Panc1 (cell line): Measurements from ENCODE around the gene ZNF185. TPM values are rescaled to one million over a fixed set of nuclear protein-coding genes. Genes with fewer than 3 reads are reported as not detected.

Experiments
- ATAC-seq: fragments of 200-7000 bp; cut with Tn5 transposase; 2 replicates; pipeline ENCODE4 v1.9.1; 2020; ENCODE audit warnings: mild to moderate bottlenecking, moderate library complexity
- BruUV-seq: library from RNA; stranded (reverse); fragments of 400-500 nt; replicated peaks from 2 replicates; lab custom pipeline; 2021; lab: Mats Ljungman, UMichigan
- CTCF ChIA-PET: fragments of 300-600 bp; sonication (Branson Sonifier 250); formaldehyde crosslinking; loops from one replicate; lab custom pipeline; 2022; ENCODE audit warnings: antibody characterized with exemption; lab: Charles Lee
- POLR2A ChIA-PET: fragments of 300-600 bp; sonication (Branson Sonifier 250); formaldehyde crosslinking; loops from one replicate; lab custom pipeline; 2022; ENCODE audit warnings: antibody characterized with exemption; lab: Charles Lee
- DNase-seq: peaks from one replicate; pipeline ENCODE4 v3.0.0-alpha.2; 2010; ENCODE audit warnings: low read depth, low spot score
- H3K27ac ChIP-seq: 2 replicates; pipeline ENCODE4 v1.5.1; 2011; ENCODE audit warnings: mild to moderate bottlenecking, low read length, inconsistent platforms
- H3K27me3 ChIP-seq: fragments of 200-500 bp; sonication (Bioruptor generic); 2 replicates; pipeline ENCODE4 v1.6.0; 2014; ENCODE audit warnings: low read length, inconsistent platforms; ENCODE audit not compliant: control insufficient read depth, insufficient read depth
- H3K36me3 ChIP-seq: fragments of 200-500 bp; sonication (Bioruptor generic); 2 replicates; pipeline ENCODE4 v1.5.1; 2014; ENCODE audit warnings: inconsistent platforms, mild to moderate bottlenecking, low read length, moderate library complexity; ENCODE audit not compliant: control insufficient read depth, insufficient read depth
- H3K4me1 ChIP-seq: 2 replicates; pipeline ENCODE4 v1.5.1; 2011; ENCODE audit warnings: inconsistent platforms, mild to moderate bottlenecking, low read length, moderate library complexity; ENCODE audit not compliant: control insufficient read depth, insufficient read depth
- H3K4me3 ChIP-seq, 2 experiments: 2 replicates each; pipeline ENCODE4 v1.5.1; 2011 to 2012; ENCODE audit warnings: low read depth in 2 of 2, low read length in 2 of 2, mild to moderate bottlenecking in 2 of 2, inconsistent platforms in 1 of 2, moderate library complexity in 1 of 2
- H3K9me3 ChIP-seq: fragments of 200-500 bp; sonication (Bioruptor generic); 2 replicates; pipeline ENCODE4 v1.5.1; 2014; ENCODE audit warnings: low read depth, mild to moderate bottlenecking, inconsistent platforms, low read length, moderate library complexity; ENCODE audit not compliant: control insufficient read depth, insufficient read depth
- POLR2AphosphoS5 ChIP-seq: IDR thresholded peaks from 2 replicates; pipeline ENCODE4 v1.6.1; 2012; ENCODE audit warnings: mild to moderate bottlenecking, low read depth, low read length, moderate library complexity
- SIN3A ChIP-seq: IDR thresholded peaks from 2 replicates; pipeline ENCODE4 v1.6.1; 2012; ENCODE audit warnings: low read depth, mild to moderate bottlenecking, low read length, moderate library complexity, borderline replicate concordance; ENCODE audit not compliant: insufficient read depth
- TCF7L2 ChIP-seq: IDR thresholded peaks from 2 replicates; pipeline ENCODE4 v1.6.1; 2011; ENCODE audit warnings: mild to moderate bottlenecking, low read depth, low read length, inconsistent platforms
- in situ Hi-C: cut with HindIII; loops from 2 replicates; pipeline ENCODE4 v1.10.0; 2016; ENCODE audit warnings: low sequenced_read_pairs, low pct_unique_long_range_greater_than_20kb
- intact Hi-C: fragments of 100-400 bp; cut with micrococcal nuclease; formaldehyde crosslinking; loops from one replicate; pipeline ENCODE4 v1.10.0; 2022; ENCODE audit not compliant: unreplicated experiment
- total RNA-seq: library from RNA; stranded (reverse); gene quantifications from one replicate; pipeline ENCODE4 v1.2.1, GENCODE V29; 2021; ENCODE audit not compliant: unreplicated experiment
- TF ChIP-seq, protein P1 (sequence below), 2 experiments: IDR thresholded peaks; 2 replicates each; pipeline ENCODE4 v1.6.1; 2011 to 2012; ENCODE audit warnings: low read depth in 2 of 2, control low read depth in 1 of 2, low read length in 1 of 2, mild to moderate bottlenecking in 1 of 2, moderate library complexity in 1 of 2; ENCODE audit not compliant: insufficient read depth in 1 of 2
- TF ChIP-seq, protein P2 (sequence below): fragments of 450-650 bp; IDR thresholded peaks from 2 replicates; pipeline ENCODE4 v1.5.1; 2017; ENCODE audit warnings: mild to moderate bottlenecking

The ZNF185 gene
- total RNA-seq, 1 experiment from 2014 or later = 5.4 TPM

GRCh38 chrX:152878976-152879755 is 18.7 kb upstream of the ZNF185 start:
- BruUV-seq = no TSS peak
- Histone ChIP-seq H3K27ac (no peak overlapping the region), H3K27me3 (no peaks in the 10 kb centered on the region), H3K4me3 (no peak overlapping the region), H3K4me1 (no peaks in the 10 kb centered on the region), H3K9me3 (no peaks in the 10 kb centered on the region), H3K36me3 (no peaks in the 10 kb centered on the region)
- TF ChIP-seq TCF7L2 (no peak), POLR2AphosphoS5 (no peak), SIN3A (no peak)
- TF ChIP-seq, protein P1, sequence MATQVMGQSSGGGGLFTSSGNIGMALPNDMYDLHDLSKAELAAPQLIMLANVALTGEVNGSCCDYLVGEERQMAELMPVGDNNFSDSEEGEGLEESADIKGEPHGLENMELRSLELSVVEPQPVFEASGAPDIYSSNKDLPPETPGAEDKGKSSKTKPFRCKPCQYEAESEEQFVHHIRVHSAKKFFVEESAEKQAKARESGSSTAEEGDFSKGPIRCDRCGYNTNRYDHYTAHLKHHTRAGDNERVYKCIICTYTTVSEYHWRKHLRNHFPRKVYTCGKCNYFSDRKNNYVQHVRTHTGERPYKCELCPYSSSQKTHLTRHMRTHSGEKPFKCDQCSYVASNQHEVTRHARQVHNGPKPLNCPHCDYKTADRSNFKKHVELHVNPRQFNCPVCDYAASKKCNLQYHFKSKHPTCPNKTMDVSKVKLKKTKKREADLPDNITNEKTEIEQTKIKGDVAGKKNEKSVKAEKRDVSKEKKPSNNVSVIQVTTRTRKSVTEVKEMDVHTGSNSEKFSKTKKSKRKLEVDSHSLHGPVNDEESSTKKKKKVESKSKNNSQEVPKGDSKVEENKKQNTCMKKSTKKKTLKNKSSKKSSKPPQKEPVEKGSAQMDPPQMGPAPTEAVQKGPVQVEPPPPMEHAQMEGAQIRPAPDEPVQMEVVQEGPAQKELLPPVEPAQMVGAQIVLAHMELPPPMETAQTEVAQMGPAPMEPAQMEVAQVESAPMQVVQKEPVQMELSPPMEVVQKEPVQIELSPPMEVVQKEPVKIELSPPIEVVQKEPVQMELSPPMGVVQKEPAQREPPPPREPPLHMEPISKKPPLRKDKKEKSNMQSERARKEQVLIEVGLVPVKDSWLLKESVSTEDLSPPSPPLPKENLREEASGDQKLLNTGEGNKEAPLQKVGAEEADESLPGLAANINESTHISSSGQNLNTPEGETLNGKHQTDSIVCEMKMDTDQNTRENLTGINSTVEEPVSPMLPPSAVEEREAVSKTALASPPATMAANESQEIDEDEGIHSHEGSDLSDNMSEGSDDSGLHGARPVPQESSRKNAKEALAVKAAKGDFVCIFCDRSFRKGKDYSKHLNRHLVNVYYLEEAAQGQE (IDR thresholded peaks at IDR 0.05; ENCODE audit: insufficient read depth in 1 of 2, low read depth in 2 of 2, low read length in 1 of 2) = no peak
- TF ChIP-seq, protein P2, sequence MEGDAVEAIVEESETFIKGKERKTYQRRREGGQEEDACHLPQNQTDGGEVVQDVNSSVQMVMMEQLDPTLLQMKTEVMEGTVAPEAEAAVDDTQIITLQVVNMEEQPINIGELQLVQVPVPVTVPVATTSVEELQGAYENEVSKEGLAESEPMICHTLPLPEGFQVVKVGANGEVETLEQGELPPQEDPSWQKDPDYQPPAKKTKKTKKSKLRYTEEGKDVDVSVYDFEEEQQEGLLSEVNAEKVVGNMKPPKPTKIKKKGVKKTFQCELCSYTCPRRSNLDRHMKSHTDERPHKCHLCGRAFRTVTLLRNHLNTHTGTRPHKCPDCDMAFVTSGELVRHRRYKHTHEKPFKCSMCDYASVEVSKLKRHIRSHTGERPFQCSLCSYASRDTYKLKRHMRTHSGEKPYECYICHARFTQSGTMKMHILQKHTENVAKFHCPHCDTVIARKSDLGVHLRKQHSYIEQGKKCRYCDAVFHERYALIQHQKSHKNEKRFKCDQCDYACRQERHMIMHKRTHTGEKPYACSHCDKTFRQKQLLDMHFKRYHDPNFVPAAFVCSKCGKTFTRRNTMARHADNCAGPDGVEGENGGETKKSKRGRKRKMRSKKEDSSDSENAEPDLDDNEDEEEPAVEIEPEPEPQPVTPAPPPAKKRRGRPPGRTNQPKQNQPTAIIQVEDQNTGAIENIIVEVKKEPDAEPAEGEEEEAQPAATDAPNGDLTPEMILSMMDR = no peak
- POLR2A ChIA-PET = interaction anchor here (0.6 kb wide), 1 partner anchor 15 kb away, joined by 4 read pairs; no protein-coding TSS in a partner anchor
- ATAC-seq = no peak; the same call in 1 of the 2 replicates
- intact Hi-C loops = no loop called here
- DNase-seq = no peak
- CTCF ChIA-PET = no interaction called here
- in situ Hi-C loops = no loop called here

- Histone ChIP-seq H3K27me3 (no peaks in the 10 kb centered on the region), H3K4me1 (no peaks in the 10 kb centered on the region), H3K36me3 (no peaks in the 10 kb centered on the region), H3K27ac (no peak overlapping the region), H3K9me3 (no peaks in the 10 kb centered on the region), H3K4me3 (no peak overlapping the region)
- TF ChIP-seq, protein P2 = no peak
- TF ChIP-seq POLR2AphosphoS5 (no peak), SIN3A (no peak), TCF7L2 (no peak)
- TF ChIP-seq, protein P1 (IDR thresholded peaks at IDR 0.05; ENCODE audit: insufficient read depth in 1 of 2, low read depth in 2 of 2, low read length in 1 of 2) = no peak
- intact Hi-C loops (no loop called here), in situ Hi-C loops (no loop called here)
- DNase-seq (no peak), ATAC-seq (no peak)
- no TSS peak for BruUV-seq
- ChIA-PET CTCF (no interaction called here), POLR2A (no interaction called here)
Observed at GRCh38 chrX:152881289-152881688, 16.6 kb upstream of the ZNF185 start.
